Fibroblast of lung (primary cell): Measurements from ENCODE around the gene HRH3.

Experiments used
- CTCF ChIP-seq, 2 donors: IDR thresholded peaks in 1 of 2; conservative IDR thresholded peaks in 1 of 2; 1 replicate in 1 of 2; 2 replicates in 1 of 2; pipeline ENCODE4 v1.5.1; 2011 to 2012; ENCODE audit warnings: low read length in 2 of 2, control low read depth in 1 of 2, inconsistent platforms in 1 of 2, low read depth in 1 of 2, mild to moderate bottlenecking in 1 of 2
- EZH2 ChIP-seq: IDR thresholded peaks from 2 replicates; pipeline ENCODE4 v1.5.1; 2012; ENCODE audit warnings: low read length, control low read depth, mild to moderate bottlenecking; ENCODE audit errors: missing control alignments

- TF ChIP-seq CTCF (conservative IDR thresholded peaks at IDR 0.05 in 1 of 2, IDR thresholded peaks at IDR 0.05 in 1 of 2; ENCODE audit: low read depth in 1 of 2, low read length in 2 of 2) (no peak), EZH2 (no peak)
Measured at GRCh38 chr20:62235777-62236157, 15.7 kb upstream of the HRH3 start.
